GM20000 (cell line): ENCODE data around the gene SMURF1.

Experiments used
- DNase-seq: peaks from one replicate; pipeline ENCODE4 v3.0.0; 2012; ENCODE audit warnings: low spot score
- CTCF ChIP-seq: IDR thresholded peaks from 2 replicates; pipeline ENCODE4 v1.5.1; 2012; ENCODE audit warnings: mild to moderate bottlenecking, control low read depth; ENCODE audit errors: extremely low read depth, missing control alignments

SMURF1 gene

GRCh38 chr7:99013266-99014112 is 130.4 kb downstream of the SMURF1 start:
- no peak for DNase-seq
- TF ChIP-seq CTCF, result no peak

- DNase-seq, result no peak
- TF ChIP-seq CTCF, result no peak
Measured at GRCh38 chr7:99012722-99013121, 131.2 kb downstream of the SMURF1 start.

GRCh38 chr7:99011706-99012404 is 132.1 kb downstream of the SMURF1 start:
- TF ChIP-seq CTCF, result no peak

GRCh38 chr7:99011341-99011705 is 132.6 kb downstream of the SMURF1 start:
- no peak for DNase-seq

More at GRCh38 chr7:99011706-99012404, 132.1 kb downstream of the SMURF1 start:
- no peak for DNase-seq

GRCh38 chr7:99010281-99010680 is 133.6 kb downstream of the SMURF1 start:
- no peak for DNase-seq
- TF ChIP-seq CTCF, result no peak

More at GRCh38 chr7:99011341-99011705, 132.6 kb downstream of the SMURF1 start:
- no peak for TF ChIP-seq CTCF

GRCh38 chr7:99008921-99009530 is 134.9 kb downstream of the SMURF1 start:
- no peak for DNase-seq
- TF ChIP-seq CTCF, result no peak

GRCh38 chr7:99008181-99008631 is 135.7 kb downstream of the SMURF1 start:
- TF ChIP-seq CTCF, result no peak
- DNase-seq, result no peak
